ENCODE results near the gene SPATA2. TPM values are rescaled to one million over a fixed set of nuclear protein-coding genes. Genes with fewer than 3 reads are reported as not detected.

The SPATA2 gene
- total and polyA plus RNA-seq, 2 of the 13 experiments (the other 11 are each of a cell fraction or from before 2014, with no cell fraction given): 3.2 to 8.7 TPM

DNA sequence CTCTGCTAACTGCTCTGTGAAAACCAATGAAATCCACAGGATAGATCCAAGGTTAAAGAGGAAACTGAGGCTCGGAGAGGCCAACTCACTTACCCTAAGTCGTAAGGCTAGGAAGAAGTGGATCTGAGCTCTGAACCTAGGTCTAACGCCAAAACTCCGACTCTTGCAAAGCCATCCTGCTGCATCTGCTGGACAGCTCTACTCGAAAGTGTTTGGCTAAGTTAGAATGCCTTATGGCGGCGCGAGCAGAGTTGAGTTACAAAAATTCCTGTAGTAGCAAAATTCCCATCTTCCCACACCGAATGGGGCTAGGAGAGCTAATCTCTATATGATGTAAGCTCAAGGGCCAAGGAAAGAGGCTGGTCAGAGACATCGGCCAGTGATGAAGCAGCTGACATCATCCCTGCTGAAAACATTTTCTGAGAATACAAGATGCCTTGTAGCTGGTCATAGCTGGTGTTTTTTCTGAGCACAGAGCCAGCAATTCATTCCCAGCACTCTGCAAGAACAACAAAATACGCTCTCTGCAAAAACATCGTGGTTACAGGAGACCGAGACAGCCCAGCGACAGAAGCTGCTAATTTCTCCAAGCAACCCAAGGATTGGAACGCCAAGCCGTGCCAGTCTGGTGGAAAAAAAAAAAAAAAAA lies 1.8 kb downstream of the SPATA2 start:
- DNase-seq (ENCODE audit: low spot score) (no peak), FAIRE-seq (no peak), ATAC-seq (no peak)
- no peaks in the 10 kb centered on the region for H4K20me1 ChIP-seq (ENCODE audit: insufficient read depth, low read length)
- no peak overlapping the region for H3K27ac ChIP-seq (ENCODE audit: extremely low read length, insufficient read depth, low read length)
- peak overlapping the region; percentile 92 for H3K9ac ChIP-seq (ENCODE audit: insufficient read depth, low read depth, low read length)
- in situ Hi-C loops (cut with HindIII; ENCODE audit: extremely low pct_ligation_motif_present, low pct_unique_long_range_greater_than_20kb): no loop called here
- ChIA-PET POLR2A (interaction anchor here (0.6 to 1.4 kb wide), 5 partner anchors 10 to 626 kb away, joined by 3 to 9 read pairs (median 3); partner anchors contain the start of gene RNF114), CTCF (ENCODE audit: low intra/inter-chr PET ratio, low total read pairs) (no interaction called here)
- WGBS (ENCODE audit: low lambda C conversion rate): 83% methylated on average over 16 of the region's 16 CpGs
- no peak overlapping the region for H2AFZ ChIP-seq (ENCODE audit: low read length)
- H3K36me3 ChIP-seq (replicated peaks in 1 of 2; ENCODE audit: control insufficient read depth in 1 of 2, insufficient read depth in 2 of 2, low read length in 2 of 2): peaks cover 11 to 18% of the 10 kb centered on the region in 2 experiments
- H3K4me2 ChIP-seq (ENCODE audit: low read depth, low read length): peak overlapping the region; percentile 98
- BruUV-seq (replicated peaks): no TSS peak
- intact Hi-C loops (cut with micrococcal nuclease; ENCODE audit: unreplicated experiment): loop anchor here (2.0 kb wide), 1 partner anchor 15 kb away; no protein-coding TSS in a partner anchor
- H3K4me1 ChIP-seq (ENCODE audit: insufficient read depth, low read length): peaks cover 74% of the 10 kb centered on the region
- no peaks in the 10 kb centered on the region for H3K9me3 ChIP-seq (ENCODE audit: low read length)
- no peaks in the 10 kb centered on the region; a peak in 1 of 5 replicates for H3K27me3 ChIP-seq (ENCODE audit: control insufficient read depth in 1 of 2, insufficient read depth in 2 of 2, low read length in 2 of 2)
- peak overlapping the region; percentile 74 to 91 (median 90) for H3K4me3 ChIP-seq (replicated peaks in 1 of 3; ENCODE audit: insufficient read depth in 1 of 3, low read depth in 2 of 3, low read length in 3 of 3)
- peaks cover 61% of the 10 kb centered on the region for H3K79me2 ChIP-seq (ENCODE audit: insufficient read depth, low read length)
- TF ChIP-seq ADNP (CRISPR knock-in tag; IDR thresholded peaks at IDR 0.05) (no peak), KAT2B (IDR thresholded peaks at IDR 0.05; ENCODE audit: borderline replicate concordance, low read depth, low read length) (no peak), PITX1 (CRISPR knock-in tag; IDR thresholded peaks at IDR 0.05) (no peak), MIER2 (CRISPR knock-in tag; IDR thresholded peaks at IDR 0.05) (0 out of 2 replicates have a peak, but pooled peaks have one; percentile 17), ZMYM3 (CRISPR knock-in tag; IDR thresholded peaks at IDR 0.05) (no peak), SALL1 (CRISPR knock-in tag; IDR thresholded peaks at IDR 0.05) (no peak), DPF2 (CRISPR knock-in tag; IDR thresholded peaks at IDR 0.05; ENCODE audit: borderline replicate concordance, low read depth) (no peak), MEIS2 (CRISPR knock-in tag; IDR thresholded peaks at IDR 0.05) (0 out of 2 replicates have a peak, but pooled peaks have one; percentile 24), SALL2 (CRISPR knock-in tag; IDR thresholded peaks at IDR 0.05) (peak; percentile 44; the same call in 1 of the 2 replicates), SPEN (CRISPR knock-in tag; IDR thresholded peaks at IDR 0.05; ENCODE audit: low read depth) (no peak), ZNF766 (CRISPR knock-in tag; IDR thresholded peaks at IDR 0.05; ENCODE audit: borderline replicate concordance) (no peak), CCAR2 (optimal IDR thresholded peaks at IDR 0.05; ENCODE audit: low read depth, low read length) (peak; percentile 7), ZNF75D (CRISPR knock-in tag; IDR thresholded peaks at IDR 0.05; ENCODE audit: borderline replicate concordance) (no peak), DNMT3B (CRISPR knock-in tag; conservative IDR thresholded peaks at IDR 0.05) (no peak), ZKSCAN1 (IDR thresholded peaks at IDR 0.05; ENCODE audit: low read length) (no peak), RFX1 (IDR thresholded peaks at IDR 0.05) (no peak), CREB1 (IDR thresholded peaks at IDR 0.05) (no peak), CREB1 (CRISPR knock-in tag; IDR thresholded peaks at IDR 0.05) (no peak)
- TF ChIP-seq, protein P1, sequence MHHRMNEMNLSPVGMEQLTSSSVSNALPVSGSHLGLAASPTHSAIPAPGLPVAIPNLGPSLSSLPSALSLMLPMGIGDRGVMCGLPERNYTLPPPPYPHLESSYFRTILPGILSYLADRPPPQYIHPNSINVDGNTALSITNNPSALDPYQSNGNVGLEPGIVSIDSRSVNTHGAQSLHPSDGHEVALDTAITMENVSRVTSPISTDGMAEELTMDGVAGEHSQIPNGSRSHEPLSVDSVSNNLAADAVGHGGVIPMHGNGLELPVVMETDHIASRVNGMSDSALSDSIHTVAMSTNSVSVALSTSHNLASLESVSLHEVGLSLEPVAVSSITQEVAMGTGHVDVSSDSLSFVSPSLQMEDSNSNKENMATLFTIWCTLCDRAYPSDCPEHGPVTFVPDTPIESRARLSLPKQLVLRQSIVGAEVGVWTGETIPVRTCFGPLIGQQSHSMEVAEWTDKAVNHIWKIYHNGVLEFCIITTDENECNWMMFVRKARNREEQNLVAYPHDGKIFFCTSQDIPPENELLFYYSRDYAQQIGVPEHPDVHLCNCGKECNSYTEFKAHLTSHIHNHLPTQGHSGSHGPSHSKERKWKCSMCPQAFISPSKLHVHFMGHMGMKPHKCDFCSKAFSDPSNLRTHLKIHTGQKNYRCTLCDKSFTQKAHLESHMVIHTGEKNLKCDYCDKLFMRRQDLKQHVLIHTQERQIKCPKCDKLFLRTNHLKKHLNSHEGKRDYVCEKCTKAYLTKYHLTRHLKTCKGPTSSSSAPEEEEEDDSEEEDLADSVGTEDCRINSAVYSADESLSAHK (CRISPR knock-in tag; IDR thresholded peaks at IDR 0.05; ENCODE audit: borderline replicate concordance): no peak
- TF ChIP-seq, protein P2, sequence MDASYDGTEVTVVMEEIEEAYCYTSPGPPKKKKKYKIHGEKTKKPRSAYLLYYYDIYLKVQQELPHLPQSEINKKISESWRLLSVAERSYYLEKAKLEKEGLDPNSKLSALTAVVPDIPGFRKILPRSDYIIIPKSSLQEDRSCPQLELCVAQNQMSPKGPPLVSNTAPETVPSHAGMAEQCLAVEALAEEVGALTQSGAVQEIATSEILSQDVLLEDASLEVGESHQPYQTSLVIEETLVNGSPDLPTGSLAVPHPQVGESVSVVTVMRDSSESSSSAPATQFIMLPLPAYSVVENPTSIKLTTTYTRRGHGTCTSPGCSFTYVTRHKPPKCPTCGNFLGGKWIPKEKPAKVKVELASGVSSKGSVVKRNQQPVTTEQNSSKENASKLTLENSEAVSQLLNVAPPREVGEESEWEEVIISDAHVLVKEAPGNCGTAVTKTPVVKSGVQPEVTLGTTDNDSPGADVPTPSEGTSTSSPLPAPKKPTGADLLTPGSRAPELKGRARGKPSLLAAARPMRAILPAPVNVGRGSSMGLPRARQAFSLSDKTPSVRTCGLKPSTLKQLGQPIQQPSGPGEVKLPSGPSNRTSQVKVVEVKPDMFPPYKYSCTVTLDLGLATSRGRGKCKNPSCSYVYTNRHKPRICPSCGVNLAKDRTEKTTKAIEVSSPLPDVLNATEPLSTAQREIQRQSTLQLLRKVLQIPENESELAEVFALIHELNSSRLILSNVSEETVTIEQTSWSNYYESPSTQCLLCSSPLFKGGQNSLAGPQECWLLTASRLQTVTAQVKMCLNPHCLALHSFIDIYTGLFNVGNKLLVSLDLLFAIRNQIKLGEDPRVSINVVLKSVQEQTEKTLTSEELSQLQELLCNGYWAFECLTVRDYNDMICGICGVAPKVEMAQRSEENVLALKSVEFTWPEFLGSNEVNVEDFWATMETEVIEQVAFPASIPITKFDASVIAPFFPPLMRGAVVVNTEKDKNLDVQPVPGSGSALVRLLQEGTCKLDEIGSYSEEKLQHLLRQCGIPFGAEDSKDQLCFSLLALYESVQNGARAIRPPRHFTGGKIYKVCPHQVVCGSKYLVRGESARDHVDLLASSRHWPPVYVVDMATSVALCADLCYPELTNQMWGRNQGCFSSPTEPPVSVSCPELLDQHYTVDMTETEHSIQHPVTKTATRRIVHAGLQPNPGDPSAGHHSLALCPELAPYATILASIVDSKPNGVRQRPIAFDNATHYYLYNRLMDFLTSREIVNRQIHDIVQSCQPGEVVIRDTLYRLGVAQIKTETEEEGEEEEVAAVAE (CRISPR knock-in tag; IDR thresholded peaks at IDR 0.05; ENCODE audit: borderline replicate concordance): no peak

Measured in HepG2 (cell line).